NCI-H2171 (cell line): ENCODE measurements around the gene GAS6.

Experiments
- DNase-seq: peaks from one replicate; lab custom pipeline; 2025; lab: John Stamatoyannopoulos, UW

GAS6 gene

DNA sequence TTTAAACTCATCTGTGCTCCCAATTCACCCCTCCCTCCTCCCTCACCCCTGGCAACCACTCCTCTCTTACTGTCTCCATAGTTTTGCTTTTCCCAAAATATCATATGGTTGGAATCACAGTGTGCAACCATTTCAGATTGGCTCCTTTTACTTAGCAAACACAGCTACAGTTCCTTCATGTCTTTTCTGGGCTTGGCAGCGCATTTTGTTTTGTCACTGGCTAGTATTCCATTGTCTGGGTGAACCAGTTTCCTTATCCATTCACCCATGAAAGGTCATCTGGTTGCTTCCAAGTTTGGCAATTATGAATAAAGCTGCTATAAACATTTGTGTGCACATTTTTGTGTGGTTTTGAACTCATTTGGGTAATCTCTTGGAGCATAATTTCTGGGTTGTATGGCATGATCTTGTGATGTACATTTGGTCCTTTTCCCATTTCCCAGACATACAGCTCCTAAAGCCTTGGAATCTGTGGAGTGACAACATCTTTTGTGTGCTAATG is 23.9 kb upstream of the GAS6 start:
- DNase-seq: no peak

DNA sequence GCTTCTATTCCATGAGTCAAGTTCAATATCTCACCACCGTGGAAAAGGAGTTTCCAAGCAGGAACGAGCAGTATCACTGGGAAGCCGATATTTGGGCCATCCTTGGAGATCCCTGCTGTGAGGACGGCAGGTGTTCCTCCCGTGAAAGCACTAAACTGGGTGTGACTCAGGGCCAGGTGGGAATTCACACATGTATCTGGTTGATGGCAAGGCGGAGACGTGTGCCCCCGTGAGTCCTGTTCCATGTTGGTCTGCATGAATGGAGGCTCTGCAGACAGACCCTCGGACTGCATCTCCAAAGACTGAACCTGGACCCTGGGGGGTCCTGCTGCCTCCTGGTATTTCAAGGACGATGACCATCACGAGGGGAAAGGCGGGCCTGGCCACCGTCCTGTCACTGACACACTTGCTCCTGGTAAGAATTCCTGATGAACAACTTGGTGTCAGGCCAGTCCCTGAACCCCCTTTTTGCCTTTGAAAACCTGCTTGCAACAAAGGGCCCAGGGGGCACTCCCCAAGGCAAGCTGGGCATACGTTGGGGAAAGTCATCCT is 22.8 kb upstream of the GAS6 start:
- DNase-seq: no peak

- no peak for DNase-seq
Measured at GRCh38 chr13:113884821-113885220, 20.9 kb upstream of the GAS6 start.

GRCh38 chr13:113883921-113884804 is 20.3 kb upstream of the GAS6 start:
- no peak for DNase-seq

DNA sequence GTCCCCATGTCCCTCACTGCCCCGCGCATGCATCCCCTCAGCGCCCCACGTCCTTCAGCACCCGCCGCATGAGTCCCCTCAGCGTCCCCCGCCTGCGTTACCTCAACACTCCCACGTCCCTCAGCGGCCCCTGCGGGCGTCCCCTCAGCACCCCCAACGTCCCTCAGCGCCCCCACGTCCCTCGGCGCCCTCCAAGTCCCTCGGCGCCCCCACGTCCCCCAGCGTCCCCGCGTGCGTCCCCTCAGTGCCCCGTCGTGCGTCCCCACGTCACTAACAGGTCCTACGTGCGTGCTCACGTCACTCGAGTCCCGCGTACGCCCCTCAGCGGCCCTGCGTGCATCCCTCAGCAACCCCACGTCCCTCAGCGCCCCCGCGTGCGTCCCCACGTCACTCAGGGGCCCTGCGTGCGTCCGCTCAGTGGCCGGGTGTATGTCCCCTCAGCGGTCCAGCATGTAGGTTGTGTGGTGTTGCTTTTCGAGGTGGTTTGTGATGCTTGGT is 19.5 kb upstream of the GAS6 start:
- no peak for DNase-seq

- no peak for DNase-seq
Measured at GRCh38 chr13:113882716-113883115, 18.8 kb upstream of the GAS6 start.

- DNase-seq: no peak
Measured at GRCh38 chr13:113882267-113882630, 18.4 kb upstream of the GAS6 start.

- no peak for DNase-seq
Measured at GRCh38 chr13:113881614-113882266, 17.9 kb upstream of the GAS6 start.

DNA sequence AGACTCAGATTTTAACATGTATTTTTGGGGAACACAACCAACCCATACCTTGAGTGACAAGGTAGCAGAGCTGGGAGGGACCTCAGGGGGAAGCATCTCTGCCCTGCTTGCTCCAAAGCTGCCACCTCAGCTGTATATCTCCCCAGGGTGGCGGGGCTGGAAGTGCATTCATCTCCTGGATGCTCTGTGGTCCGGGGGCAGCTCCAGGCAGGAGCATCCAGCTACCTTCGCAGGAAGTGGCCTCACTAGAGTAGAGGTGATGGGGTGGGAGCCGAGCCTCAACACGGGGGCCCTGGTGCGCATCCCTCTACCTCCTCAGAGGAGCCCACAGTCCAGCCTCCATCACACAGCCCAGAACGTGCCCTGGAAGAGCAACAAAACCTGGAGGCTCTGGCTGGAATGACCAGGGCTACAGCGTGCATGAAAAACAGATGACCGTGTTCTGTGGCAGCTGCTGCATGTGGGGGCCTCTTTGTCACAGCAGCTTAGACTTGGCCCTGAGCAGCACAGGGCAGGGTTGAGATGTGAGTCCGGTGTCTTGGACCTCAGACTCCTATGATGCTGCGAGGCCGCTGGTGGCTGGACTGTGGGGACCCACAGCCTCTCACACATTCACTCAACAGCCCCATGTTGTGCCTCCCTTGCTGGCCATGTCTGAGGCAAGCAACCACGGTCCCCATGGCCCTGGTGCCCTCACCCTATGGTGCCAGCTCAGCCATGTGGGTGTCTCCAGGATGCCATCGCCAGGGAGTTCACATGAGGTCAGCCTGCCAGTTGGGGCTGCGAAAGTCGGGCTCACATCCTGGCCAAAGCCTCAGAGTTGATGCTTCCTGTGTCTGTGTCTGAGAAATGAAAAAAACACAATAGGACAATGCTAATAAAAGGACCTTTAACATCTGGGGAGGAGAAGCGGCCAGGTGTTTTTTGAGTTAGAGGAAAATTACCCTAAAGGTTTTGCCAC is 17.1 kb upstream of the GAS6 start:
- DNase-seq: no peak

DNA sequence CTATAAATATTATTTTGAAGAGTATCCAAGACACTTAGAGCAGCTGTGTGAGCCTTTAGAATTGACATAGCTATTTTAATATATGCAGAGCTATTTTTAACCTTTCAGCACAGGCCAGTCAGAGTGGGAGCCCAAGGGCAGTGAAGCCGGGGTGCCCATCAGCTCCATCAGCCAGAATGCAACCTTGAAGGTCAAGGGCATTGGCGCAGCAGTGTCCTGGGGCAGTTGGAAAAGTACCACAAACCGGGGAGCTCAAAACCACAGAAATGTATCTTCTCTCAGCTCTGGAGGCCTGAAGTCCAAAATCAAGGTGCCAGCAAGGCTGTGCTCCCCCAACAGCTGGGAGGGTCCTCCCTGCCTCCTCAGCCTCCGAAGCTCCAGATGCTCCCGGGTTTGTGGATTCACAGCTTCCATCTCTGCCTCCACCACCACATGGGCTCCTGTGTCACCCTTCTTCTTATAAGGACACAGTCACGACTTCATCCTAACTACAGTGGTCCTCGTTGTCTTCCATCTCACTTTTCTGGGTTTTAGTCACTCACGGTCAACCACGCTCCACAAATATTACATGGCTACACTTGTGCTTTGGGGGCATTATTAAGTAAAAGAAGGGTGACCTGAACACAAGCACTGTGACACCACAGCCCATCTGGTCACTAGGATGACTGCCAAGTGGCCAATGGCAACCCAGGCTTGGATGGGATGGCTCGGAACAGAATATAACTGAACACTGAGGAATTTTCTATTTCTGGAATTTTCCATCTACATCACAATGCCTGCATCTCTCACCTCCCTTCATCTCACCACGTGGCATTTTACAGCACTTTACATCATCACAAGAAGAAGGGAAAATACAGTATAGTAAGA is 15.9 kb upstream of the GAS6 start:
- no peak for DNase-seq

DNA sequence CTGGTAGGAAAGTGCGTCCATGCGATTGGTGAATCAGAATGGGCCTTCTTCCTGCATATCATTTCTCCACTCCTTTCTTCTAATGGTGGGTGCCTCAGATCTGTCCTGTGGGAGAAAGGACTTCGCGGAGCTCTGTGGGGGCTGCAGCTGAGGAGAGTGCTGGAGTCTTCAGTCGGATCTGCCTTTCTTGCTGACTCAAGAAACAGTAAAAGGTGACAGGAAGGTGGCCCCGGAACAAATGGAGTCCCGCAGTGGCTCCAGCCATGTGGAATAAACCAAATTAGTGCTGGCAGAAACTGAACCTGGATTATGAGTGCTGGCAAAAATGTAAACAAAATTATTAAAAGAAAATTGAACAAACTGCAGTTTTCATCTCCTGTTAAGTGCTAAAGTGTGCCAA is 15.1 kb upstream of the GAS6 start:
- no peak for DNase-seq

- no peak for DNase-seq
Measured at GRCh38 chr13:113877149-113877990, 13.5 kb upstream of the GAS6 start.

GRCh38 chr13:113876346-113877148 is 12.7 kb upstream of the GAS6 start:
- no peak for DNase-seq

GRCh38 chr13:113875837-113876281 is 12.0 kb upstream of the GAS6 start:
- no peak for DNase-seq

- DNase-seq: no peak
Measured at GRCh38 chr13:113875429-113875815, 11.5 kb upstream of the GAS6 start.

DNA sequence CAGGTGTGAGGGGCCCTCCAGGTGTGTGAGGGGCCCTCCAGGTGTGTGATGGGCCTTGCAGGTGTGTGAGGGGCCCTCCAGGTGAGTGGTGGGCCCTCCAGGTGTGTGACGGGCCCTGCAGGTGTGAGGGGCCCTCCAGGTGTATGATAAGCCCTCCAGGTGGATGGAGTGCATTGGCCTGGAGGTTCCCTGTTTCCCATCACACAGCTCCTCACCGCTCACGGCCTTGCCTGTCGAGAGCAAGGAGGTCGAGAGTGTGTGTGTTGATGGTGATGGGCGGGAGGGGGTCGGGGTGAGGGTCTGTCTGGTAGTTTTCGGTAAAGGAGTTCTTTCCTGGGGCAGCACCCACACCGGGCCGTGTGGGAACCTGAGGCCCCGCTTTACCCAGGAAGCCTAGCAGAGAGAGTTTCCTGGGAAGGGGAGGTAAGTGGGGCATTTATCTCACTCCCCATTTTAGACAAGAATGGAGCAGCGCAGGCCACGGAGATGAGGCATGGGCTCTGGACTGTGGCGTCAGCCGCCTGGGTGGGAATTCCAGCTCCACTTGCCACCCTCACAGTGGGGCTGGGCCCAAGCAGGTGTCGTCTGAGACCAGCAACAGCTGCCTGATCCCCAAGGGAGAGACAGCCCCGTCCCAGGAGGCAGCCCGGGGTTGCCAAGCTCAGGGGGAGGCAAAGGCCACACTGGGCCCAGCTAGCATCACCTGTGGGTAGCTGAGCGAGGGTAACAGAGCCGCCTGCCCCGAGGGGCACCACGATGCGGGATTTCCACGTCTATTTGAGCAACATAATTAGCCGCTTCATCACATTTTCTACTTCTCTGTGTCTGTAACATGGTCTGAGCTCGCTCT is 10.9 kb upstream of the GAS6 start:
- peak; percentile 18 for DNase-seq

- DNase-seq: no peak
Measured at GRCh38 chr13:113874177-113874576, 10.3 kb upstream of the GAS6 start.

DNA sequence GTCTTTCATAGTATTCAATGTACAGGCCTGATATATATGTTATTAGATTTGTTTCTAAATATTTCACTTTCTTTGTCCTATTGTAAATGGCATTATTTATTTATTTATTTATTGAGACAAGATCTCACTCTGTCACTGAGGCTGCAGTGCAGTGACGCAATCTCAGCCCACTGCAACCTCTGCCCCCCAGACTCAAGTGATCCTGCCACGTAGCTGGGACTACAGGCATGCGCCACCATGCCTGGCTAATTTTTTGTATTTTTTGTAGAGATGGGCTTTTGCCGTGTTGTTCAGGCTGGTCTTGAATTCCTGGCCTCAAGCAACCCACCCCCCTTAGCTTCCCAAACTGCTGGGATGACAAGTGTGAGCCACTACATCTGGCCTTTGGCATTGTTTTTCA is 5.4 kb upstream of the GAS6 start:
- no peak for DNase-seq
